ENCODE results near the gene WDFY3. TPM values are rescaled to one million over a fixed set of nuclear protein-coding genes. Genes with fewer than 3 reads are reported as not detected.
"Not testable (repeated sequence)": the region's sequence is repeated elsewhere in the genome, so short reads cannot be mapped to it uniquely, and the experiment has no call there.

WDFY3 gene
- total RNA-seq, 1 donor from 2014 or later, result 0.80 TPM

DNA sequence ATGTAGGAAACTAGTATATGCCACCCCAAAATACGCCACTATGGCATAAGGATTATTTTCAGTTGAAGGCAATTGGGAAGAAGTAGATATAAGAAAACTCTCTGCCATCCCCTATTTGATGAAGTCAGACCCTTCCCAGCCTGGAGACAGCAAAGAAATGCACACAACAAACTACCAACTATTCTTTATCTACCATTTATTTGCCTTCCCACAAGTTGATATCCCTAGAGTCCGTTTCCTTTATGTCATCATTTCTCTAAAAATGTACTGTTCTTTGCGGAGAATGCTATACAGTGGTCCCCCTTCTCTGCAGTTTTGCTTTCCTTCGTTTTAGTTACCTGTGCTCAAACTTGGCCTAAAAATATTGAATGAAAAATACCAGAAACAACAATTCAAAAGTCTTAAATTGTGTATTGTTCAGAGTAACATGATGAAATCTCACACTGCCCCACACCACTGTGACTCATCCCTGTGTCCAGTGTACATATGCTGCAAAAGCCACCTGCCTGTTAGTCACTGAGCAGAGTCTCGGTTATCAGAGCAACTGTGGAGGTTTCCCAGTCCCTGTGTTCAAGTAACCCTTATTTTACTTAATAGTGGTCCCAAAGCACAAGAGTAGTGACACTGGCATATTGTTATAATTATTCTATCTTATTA is 152.3 kb downstream of the WDFY3 start:
- DNase-seq (ENCODE audit: low spot score), result no peak
- no peaks in the 10 kb centered on the region for H3K9me3 Mint-ChIP-seq

DNA sequence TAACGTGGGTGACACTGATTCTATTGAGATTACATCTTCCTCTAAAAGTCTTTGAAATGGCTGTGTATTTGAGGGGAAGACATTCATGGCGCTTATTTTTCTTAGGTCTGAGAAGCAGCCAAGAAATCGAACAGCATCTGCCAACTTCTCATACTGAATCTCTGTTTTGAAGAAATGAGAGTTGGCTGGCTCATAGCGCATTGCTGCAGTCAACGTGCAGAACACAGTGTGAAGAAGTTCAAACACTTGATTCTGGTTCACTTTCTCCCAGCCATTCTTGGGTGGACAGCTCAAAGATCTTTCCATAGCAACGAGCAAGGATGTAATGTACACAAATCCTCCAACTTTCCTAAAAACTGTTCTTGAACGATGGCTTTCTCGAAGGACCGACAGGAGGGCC is 156.5 kb downstream of the WDFY3 start:
- DNase-seq (ENCODE audit: low spot score), result no peak
- no peaks in the 10 kb centered on the region for H3K9me3 Mint-ChIP-seq
- intact Hi-C loops (cut with micrococcal nuclease), result no loop called here
- no peaks in the 10 kb centered on the region for H3K36me3 Mint-ChIP-seq (ENCODE audit: low read depth)
- H3K27ac Mint-ChIP-seq, result no peak overlapping the region
- no peaks in the 10 kb centered on the region for H3K4me1 Mint-ChIP-seq (ENCODE audit: low read depth)
- H3K27me3 Mint-ChIP-seq (ENCODE audit: low read depth), result no peaks in the 10 kb centered on the region
- no peak overlapping the region for H3K4me3 Mint-ChIP-seq (ENCODE audit: low read depth)

More for the DNA sequence above, 152.3 kb downstream of the WDFY3 start:
- H3K27ac Mint-ChIP-seq, result no peak overlapping the region
- no peaks in the 10 kb centered on the region for H3K27me3 Mint-ChIP-seq (ENCODE audit: low read depth)
- no peaks in the 10 kb centered on the region for H3K36me3 Mint-ChIP-seq (ENCODE audit: low read depth)
- no peak overlapping the region for H3K4me3 Mint-ChIP-seq (ENCODE audit: low read depth)
- no peaks in the 10 kb centered on the region for H3K4me1 Mint-ChIP-seq (ENCODE audit: low read depth)
- intact Hi-C loops (cut with micrococcal nuclease), result no loop called here

DNA sequence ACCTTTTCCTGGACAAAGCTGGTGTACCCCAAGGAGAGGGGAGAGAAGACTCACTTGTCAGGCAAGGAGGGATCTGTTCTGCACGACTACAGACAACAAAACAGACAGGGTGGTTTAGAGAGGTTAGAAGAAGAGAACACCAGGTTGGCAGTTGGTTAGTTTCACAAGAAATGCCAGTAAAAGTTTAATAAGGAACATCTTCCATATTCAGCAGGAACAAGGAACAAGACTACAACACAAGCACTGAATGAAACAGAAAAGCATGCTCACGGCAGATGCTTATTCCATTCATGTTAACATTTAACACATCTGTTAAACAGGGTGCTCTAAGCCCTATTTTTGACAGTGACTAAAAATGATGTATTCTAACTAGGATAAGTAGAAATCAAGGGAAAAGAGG is 158.2 kb downstream of the WDFY3 start:
- no peaks in the 10 kb centered on the region for H3K27me3 Mint-ChIP-seq (ENCODE audit: low read depth)
- no peak overlapping the region for H3K27ac Mint-ChIP-seq
- H3K36me3 Mint-ChIP-seq (ENCODE audit: low read depth), result no peaks in the 10 kb centered on the region
- H3K4me3 Mint-ChIP-seq (ENCODE audit: low read depth), result no peak overlapping the region
- no peak for DNase-seq (ENCODE audit: low spot score)
- no peaks in the 10 kb centered on the region for H3K9me3 Mint-ChIP-seq
- H3K4me1 Mint-ChIP-seq (ENCODE audit: low read depth), result no peaks in the 10 kb centered on the region
- intact Hi-C loops (cut with micrococcal nuclease), result no loop called here

DNA sequence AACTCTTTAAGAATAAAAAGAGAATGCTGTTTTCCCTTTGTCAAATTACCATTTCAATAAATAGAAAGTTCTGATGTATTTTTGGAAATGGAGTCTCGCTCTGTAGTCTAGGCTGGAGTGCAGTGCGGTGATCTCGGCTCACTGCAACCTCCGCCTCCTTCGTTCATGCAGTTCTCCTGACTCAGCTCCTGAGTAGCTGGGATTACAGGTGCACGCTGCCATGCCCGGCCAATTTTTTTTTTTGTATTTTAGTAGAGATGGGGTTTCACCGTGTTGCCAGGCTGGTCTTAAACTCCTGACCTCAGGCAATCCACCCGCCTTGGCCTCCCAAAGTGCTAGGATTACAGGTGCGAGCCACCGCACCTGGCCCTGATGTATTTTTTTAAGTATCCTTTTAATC is 159.9 kb downstream of the WDFY3 start:
- DNase-seq (ENCODE audit: low spot score); intact Hi-C loops (cut with micrococcal nuclease); H3K27me3 Mint-ChIP-seq (ENCODE audit: low read depth); H3K36me3 Mint-ChIP-seq (ENCODE audit: low read depth); H3K4me1 Mint-ChIP-seq (ENCODE audit: low read depth); H3K4me3 Mint-ChIP-seq (ENCODE audit: low read depth); H3K9me3 Mint-ChIP-seq; H3K27ac Mint-ChIP-seq: not testable (repeated sequence)

DNA sequence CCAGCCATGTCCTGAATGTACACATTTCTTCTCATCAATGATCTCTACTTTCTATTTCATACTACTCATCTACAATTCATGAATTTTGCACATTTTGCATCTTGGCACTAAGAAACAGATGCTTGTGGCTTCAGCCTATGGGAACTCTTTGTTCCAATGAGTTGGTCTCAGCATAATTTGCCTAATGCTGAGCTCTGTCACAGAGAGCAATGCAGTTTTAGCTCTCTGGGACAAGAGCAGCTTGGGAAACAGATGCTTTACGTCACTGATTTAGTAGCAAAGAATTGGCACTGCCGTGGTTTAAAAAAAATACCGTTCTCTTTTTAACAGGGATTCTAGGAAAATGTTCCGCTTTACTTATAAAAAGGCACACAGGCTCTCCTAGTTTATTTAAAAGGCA is 162.4 kb downstream of the WDFY3 start:
- no peaks in the 10 kb centered on the region for H3K4me1 Mint-ChIP-seq (ENCODE audit: low read depth)
- H3K4me3 Mint-ChIP-seq (ENCODE audit: low read depth), result no peak overlapping the region
- no peak overlapping the region for H3K27ac Mint-ChIP-seq
- no peaks in the 10 kb centered on the region for H3K9me3 Mint-ChIP-seq
- DNase-seq (ENCODE audit: low spot score), result no peak
- intact Hi-C loops (cut with micrococcal nuclease), result no loop called here
- no peaks in the 10 kb centered on the region for H3K27me3 Mint-ChIP-seq (ENCODE audit: low read depth)
- H3K36me3 Mint-ChIP-seq (ENCODE audit: low read depth), result no peaks in the 10 kb centered on the region

- intact Hi-C loops (cut with micrococcal nuclease), result no loop called here
- Mint-ChIP-seq H3K27ac (no peak overlapping the region), H3K27me3 (ENCODE audit: low read depth) (no peaks in the 10 kb centered on the region), H3K4me1 (ENCODE audit: low read depth) (no peaks in the 10 kb centered on the region), H3K36me3 (ENCODE audit: low read depth) (no peaks in the 10 kb centered on the region), H3K4me3 (ENCODE audit: low read depth) (no peak overlapping the region), H3K9me3 (no peaks in the 10 kb centered on the region)
- DNase-seq (ENCODE audit: low spot score), result no peak
Measured at GRCh38 chr4:84803720-84804119, 162.8 kb downstream of the WDFY3 start.

- no peaks in the 10 kb centered on the region for H3K36me3 Mint-ChIP-seq (ENCODE audit: low read depth)
- H3K27me3 Mint-ChIP-seq (ENCODE audit: low read depth), result no peaks in the 10 kb centered on the region
- H3K4me1 Mint-ChIP-seq (ENCODE audit: low read depth), result no peaks in the 10 kb centered on the region
Measured at GRCh38 chr4:84803116-84803515, 163.4 kb downstream of the WDFY3 start.

DNA sequence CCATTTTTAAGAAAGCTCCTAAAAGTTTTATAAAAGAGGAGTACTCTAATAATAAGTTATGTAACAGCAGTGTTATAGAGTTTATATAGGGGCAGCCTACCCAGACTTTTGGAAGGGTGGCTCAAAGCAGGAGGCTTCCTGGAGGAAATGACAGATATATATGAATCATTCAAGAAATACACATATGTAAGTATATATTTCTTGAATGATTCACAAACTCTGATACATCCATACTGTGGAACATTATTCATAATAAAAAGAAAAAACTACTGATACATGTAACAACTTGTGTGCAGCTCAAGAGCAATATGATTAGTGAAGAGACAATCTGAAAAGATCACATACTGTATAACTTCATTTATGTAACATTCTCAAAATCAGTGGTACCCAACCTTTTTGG is 166.2 kb downstream of the WDFY3 start:
- Mint-ChIP-seq H3K9me3 (no peaks in the 10 kb centered on the region), H3K27ac (no peak overlapping the region), H3K27me3 (ENCODE audit: low read depth) (no peaks in the 10 kb centered on the region), H3K36me3 (ENCODE audit: low read depth) (no peaks in the 10 kb centered on the region), H3K4me1 (ENCODE audit: low read depth) (no peaks in the 10 kb centered on the region), H3K4me3 (ENCODE audit: low read depth) (no peak overlapping the region)
- DNase-seq (ENCODE audit: low spot score), result no peak
- intact Hi-C loops (cut with micrococcal nuclease), result no loop called here

More at GRCh38 chr4:84803116-84803515, 163.4 kb downstream of the WDFY3 start:
- H3K27ac Mint-ChIP-seq, result no peak overlapping the region
- H3K4me3 Mint-ChIP-seq (ENCODE audit: low read depth), result no peak overlapping the region
- DNase-seq (ENCODE audit: low spot score), result no peak
- H3K9me3 Mint-ChIP-seq, result no peaks in the 10 kb centered on the region
- intact Hi-C loops (cut with micrococcal nuclease), result no loop called here

- no peaks in the 10 kb centered on the region for H3K4me1 Mint-ChIP-seq (ENCODE audit: low read depth)
- H3K36me3 Mint-ChIP-seq (ENCODE audit: low read depth), result no peaks in the 10 kb centered on the region
- no peak overlapping the region for H3K4me3 Mint-ChIP-seq (ENCODE audit: low read depth)
- no peak overlapping the region for H3K27ac Mint-ChIP-seq
- H3K27me3 Mint-ChIP-seq (ENCODE audit: low read depth), result no peaks in the 10 kb centered on the region
- intact Hi-C loops (cut with micrococcal nuclease), result no loop called here
- H3K9me3 Mint-ChIP-seq, result no peaks in the 10 kb centered on the region
- DNase-seq (ENCODE audit: low spot score), result no peak
Measured at GRCh38 chr4:84799318-84799717, 167.2 kb downstream of the WDFY3 start.

- no peaks in the 10 kb centered on the region for H3K4me1 Mint-ChIP-seq (ENCODE audit: low read depth)
- no peaks in the 10 kb centered on the region for H3K27me3 Mint-ChIP-seq (ENCODE audit: low read depth)
- H3K36me3 Mint-ChIP-seq (ENCODE audit: low read depth), result no peaks in the 10 kb centered on the region
- no peak for DNase-seq (ENCODE audit: low spot score)
- no peak overlapping the region for H3K4me3 Mint-ChIP-seq (ENCODE audit: low read depth)
- H3K27ac Mint-ChIP-seq, result no peak overlapping the region
- intact Hi-C loops (cut with micrococcal nuclease), result no loop called here
- H3K9me3 Mint-ChIP-seq, result no peaks in the 10 kb centered on the region
Measured at GRCh38 chr4:84796394-84796793, 170.1 kb downstream of the WDFY3 start.

- Mint-ChIP-seq H3K4me1 (ENCODE audit: low read depth) (no peaks in the 10 kb centered on the region), H3K27ac (no peak overlapping the region), H3K4me3 (ENCODE audit: low read depth) (no peak overlapping the region), H3K36me3 (ENCODE audit: low read depth) (no peaks in the 10 kb centered on the region), H3K27me3 (ENCODE audit: low read depth) (no peaks in the 10 kb centered on the region), H3K9me3 (no peaks in the 10 kb centered on the region)
- DNase-seq (ENCODE audit: low spot score), result no peak
- intact Hi-C loops (cut with micrococcal nuclease), result no loop called here
Measured at GRCh38 chr4:84792366-84793301, 173.9 kb downstream of the WDFY3 start.

DNA sequence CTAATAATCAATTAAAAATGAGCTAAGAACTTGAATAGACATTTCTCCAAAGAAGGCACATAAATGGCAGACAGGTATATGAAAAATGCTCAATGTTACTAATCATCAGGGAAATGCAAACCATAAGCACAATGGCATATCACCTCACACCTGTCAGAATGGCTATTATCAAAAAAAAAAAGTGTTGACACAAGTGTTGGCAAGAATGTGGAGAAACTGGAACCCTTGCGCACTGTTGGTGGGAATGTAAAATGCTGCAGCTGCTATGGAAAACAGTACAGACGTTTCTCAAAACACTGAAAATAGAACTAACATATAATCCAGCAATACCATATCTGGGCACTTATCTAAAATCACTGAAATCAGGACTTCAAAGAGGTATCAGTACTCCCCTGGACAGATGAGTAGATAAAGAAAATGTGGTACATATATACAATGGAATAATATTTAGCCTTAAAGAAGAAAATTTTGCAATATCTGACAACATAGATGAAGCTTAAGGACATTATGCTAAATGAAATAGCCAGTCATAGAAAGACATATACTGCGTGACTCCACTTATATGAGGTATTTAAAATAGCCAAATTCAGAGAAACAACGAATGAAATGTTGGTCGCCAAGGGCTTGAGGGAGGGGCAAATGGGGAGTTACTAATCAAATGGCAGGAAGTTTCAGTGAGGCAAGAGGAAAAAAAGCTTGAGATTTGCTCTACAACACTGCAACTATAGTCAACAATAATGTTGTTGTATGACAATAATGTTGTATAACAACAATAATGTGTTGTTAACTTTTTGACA is 175.5 kb downstream of the WDFY3 start:
- no peaks in the 10 kb centered on the region for H3K9me3 Mint-ChIP-seq
- no peaks in the 10 kb centered on the region for H3K27me3 Mint-ChIP-seq (ENCODE audit: low read depth)
- H3K4me1 Mint-ChIP-seq (ENCODE audit: low read depth), result no peaks in the 10 kb centered on the region
- H3K27ac Mint-ChIP-seq, result no peak overlapping the region
- DNase-seq (ENCODE audit: low spot score), result no peak
- no peak overlapping the region for H3K4me3 Mint-ChIP-seq (ENCODE audit: low read depth)
- intact Hi-C loops (cut with micrococcal nuclease), result no loop called here
- no peaks in the 10 kb centered on the region for H3K36me3 Mint-ChIP-seq (ENCODE audit: low read depth)

DNA sequence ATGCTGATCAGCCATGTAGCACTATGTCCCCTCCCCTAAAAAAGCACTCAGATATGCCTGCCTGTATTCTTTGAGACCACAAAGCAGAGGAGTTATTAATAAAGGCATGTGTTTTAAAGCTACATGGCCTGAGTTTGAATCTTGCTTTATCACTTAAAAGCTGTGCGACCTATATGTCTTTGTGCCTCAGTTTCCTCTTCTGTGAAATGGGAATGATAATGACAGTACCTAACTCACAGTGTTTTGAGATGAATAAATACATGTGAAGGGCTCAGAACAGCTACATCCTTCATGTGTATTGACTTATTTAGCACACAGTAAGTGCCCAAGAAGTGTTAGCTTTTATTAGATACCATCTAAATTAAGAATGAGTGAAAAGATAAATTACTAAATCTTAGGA is 180.0 kb downstream of the WDFY3 start:
- Mint-ChIP-seq H3K4me1 (ENCODE audit: low read depth) (no peaks in the 10 kb centered on the region), H3K4me3 (ENCODE audit: low read depth) (no peak overlapping the region), H3K27me3 (ENCODE audit: low read depth) (no peaks in the 10 kb centered on the region), H3K36me3 (ENCODE audit: low read depth) (no peaks in the 10 kb centered on the region), H3K27ac (no peak overlapping the region), H3K9me3 (no peaks in the 10 kb centered on the region)
- intact Hi-C loops (cut with micrococcal nuclease), result no loop called here
- no peak for DNase-seq (ENCODE audit: low spot score)

Measured in activated T-helper 2 cell treated with anti-CD3 and anti-CD28 coated beads, Interferon-gamma antibody, Interleukin-2, Interleukin-4, amounts not matched to agents 10 μg/mL and 5 μg/mL and 100 μg/mL, durations not matched to agents 14 hours and 24 hours and 36 hours (primary cell).